Activated naive CD8-positive, alpha-beta T cell treated with anti-CD3 and anti-CD28 coated beads, Interleukin-2, amount 50 U/mL, for 16 hours (primary cell): ENCODE data around the gene COL13A1.

Experiments used
- DNase-seq: peaks from one replicate; pipeline ENCODE4 v3.0.0-alpha.2; 2020; ENCODE audit warnings: low read depth, low spot score

Gene COL13A1

DNA sequence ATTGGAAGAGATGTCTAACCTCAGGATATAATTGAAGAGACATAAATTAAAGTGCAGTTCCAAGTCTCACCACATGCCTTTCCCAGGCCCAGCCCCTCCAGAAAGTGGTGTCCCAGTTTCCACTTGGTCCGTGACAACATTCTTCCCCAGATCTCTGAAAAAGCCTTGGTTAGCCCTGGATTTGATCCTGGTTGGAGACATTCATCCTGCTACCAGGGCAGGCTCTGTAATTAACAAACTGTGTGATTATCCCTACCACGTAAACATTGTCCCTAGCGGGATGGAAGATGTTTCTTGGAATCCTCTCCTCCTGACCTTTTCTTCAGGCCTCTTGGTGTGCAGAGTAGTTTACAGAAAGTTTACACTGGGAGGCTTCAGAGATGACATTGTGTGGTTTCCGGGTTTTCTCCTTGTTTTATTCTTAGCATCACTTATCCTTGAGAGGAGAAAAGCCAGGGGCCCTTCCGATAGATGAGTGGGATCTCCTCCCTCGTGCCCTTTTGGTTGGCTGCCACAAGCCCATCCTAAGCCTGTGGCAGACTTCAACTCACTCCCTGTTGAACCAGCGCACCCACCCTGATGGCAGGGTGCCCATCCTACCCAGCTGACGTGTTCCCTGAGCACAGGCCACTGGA, 83.8 kb downstream of the COL13A1 start:
- DNase-seq: no peak

DNA sequence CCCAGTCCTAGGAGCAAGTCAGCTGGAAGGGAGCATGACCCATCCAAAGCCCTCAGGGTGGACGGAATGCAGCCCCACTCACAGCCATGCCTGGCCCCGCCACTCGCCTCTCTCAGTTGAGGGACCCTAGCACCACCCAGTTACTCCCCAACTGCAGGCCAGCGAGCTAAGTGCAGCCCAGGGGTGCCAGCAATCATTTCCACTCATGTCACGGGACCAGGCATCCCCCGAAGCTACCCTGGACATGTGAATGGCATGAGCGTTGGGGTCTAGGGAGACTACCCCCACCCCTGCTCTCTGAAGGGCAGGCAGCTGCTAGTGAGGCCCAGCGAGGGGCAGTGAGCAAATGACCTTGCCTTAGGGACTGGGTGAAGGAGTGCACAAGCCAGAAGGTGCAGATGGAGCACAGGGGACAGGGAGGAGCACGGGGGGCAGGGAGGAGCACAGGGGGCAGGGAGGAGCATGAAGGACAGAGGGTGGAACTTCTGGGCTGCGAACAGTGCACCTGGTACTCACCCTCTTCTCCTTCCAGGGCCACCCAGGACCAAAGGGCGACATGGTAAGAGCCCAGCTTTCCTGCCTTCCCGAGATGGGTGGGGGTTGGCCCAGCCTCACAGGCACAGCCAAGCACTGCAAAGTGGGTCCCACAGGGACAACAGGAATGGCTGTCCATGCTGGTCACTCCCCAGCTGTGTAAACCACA, 87.3 kb downstream of the COL13A1 start:
- no peak for DNase-seq

GRCh38 chr10:69890065-69890847, 88.5 kb downstream of the COL13A1 start:
- no peak for DNase-seq

DNA sequence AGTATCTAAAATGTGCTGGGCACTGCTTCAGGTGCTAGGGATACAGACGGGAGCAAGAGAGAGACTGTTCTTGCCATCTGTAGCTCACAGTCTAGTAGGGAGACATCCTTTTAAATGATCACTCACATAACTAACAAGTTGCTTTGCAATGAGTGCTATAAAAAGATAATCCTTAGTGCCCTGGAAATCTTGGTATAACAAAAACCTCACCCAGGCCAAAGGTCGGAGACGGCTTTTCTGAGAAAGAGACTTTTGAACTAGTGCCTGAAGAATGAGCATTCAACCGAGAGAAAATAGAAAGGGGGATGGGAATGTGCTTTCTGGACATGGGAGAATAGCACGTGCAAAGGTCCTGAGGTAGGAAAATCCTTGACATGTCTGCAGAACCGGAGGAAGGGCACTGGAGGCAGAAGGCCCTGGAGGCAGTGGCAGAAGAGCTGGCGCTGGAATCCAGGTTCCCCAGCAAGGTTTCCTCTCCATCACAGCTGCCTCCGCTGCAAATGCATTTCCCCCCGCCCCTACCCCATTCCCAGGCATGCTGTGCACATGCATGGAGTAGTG, 89.4 kb downstream of the COL13A1 start:
- DNase-seq: no peak

DNA sequence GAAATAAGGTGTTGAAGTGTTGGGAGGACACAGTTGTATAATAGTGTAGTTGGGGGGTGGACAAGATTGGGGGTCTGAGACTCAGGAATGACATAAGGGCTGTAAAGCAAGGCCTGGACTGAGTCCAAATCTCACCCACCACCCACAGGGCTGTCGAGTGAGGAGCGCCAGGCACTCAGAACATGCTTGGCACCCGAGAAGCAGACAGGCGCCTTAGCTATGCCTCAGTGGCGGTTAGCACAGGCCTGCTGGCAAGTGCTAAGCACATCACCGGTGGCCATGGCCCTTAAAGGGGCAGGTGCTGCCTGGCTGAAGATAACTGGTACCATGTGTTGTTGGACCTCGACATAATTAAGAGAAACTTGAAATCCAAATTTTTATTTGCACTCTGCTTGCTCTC, 90.7 kb downstream of the COL13A1 start:
- no peak for DNase-seq

GRCh38 chr10:69892816-69893215, 91.1 kb downstream of the COL13A1 start:
- DNase-seq: no peak

GRCh38 chr10:69893271-69893900, 91.7 kb downstream of the COL13A1 start:
- DNase-seq: no peak

- no peak for DNase-seq
These were observed 92.5 kb downstream of the COL13A1 start for GRCh38 chr10:69894156-69894555.

GRCh38 chr10:69895759-69896158, 94.1 kb downstream of the COL13A1 start:
- DNase-seq: no peak

DNA sequence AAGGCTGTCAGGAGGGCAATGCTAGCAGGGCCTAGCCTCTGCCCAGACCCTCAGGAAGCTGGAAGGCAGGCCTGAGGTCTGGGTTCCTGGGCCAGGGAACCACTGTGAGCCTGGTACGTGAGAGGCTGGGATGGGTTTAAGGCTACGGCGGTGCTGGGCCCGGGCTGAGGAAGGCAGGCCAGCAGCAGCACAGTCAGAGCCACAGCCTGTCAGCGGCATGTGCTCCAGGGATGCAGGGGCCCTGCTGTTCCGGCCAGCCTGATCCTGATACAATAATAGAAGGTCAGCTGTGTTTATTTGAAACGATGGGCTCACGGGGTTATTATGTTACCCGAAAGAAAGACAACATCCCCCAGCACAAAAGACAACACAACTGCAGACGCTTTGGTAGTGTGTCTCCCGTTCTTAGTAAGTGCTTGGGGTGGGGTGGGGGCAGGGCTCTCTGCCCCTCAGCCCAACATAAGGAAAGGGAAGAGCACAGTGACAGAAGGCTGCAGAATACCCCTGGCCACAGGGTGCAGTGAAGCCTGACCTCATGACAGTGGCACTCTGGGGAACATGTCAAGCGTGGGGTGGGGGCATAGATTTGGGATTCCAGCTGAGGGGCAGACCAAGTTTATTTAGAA, 95.0 kb downstream of the COL13A1 start:
- no peak for DNase-seq

DNA sequence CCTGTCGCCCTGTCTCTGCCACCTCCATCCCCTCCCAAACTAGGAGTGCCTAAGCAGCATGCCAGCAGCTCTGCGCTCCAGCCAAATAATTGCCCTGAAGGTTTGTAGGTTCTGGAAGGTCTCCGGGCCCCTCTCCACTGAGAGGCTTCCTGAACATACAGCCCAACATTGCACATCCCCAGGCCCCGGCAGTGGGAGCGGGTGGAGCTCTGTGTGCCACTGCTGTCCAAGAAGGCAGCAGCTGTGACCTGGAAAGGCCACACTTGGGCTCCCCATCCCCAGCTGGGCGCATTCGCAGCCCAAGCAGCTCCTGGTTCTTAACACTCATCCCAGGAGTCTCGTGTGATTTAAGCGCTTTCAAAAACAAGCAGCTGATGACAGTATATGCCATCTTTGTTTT, 95.7 kb downstream of the COL13A1 start:
- no peak for DNase-seq

DNA sequence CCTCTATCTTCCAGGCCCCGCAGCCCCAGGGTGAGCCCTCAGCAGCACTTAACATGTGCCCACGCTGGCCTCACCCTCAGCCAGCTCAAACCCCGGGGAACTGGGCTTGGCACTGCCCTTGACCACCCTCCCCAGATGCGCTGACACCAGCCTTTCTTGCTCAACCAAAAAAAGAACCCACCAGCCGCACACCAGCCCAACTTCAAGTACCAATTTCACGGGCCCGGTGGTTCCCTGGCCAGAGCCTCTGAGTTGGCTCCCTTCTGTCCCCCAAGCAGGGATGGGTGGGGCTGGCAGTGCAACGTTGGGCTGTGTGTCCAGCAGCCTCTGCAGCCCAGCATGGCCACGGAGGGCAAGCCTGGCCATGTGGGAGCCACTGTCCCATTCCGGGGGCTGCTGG, 96.3 kb downstream of the COL13A1 start:
- no peak for DNase-seq

- no peak for DNase-seq
These were observed 96.8 kb downstream of the COL13A1 start for GRCh38 chr10:69898524-69898923.

DNA sequence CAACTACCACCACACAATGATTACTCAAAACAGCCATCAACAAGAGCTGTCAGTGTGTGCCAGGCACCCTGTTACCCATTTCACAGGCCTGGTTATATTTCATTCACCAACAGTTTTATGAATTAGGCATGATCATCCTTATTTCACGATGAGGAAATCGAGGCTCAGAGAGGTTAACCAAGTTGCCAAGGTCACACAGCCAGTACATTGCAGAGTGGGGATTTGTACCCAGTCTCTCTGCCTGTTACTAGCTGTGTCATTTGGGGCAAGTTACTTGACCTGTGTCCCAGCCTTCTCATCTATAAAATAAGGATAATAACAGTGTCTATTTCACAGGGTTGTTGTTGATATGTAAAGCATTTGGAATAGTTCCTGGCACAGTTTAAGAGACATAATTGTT, 97.2 kb downstream of the COL13A1 start:
- no peak for DNase-seq

DNA sequence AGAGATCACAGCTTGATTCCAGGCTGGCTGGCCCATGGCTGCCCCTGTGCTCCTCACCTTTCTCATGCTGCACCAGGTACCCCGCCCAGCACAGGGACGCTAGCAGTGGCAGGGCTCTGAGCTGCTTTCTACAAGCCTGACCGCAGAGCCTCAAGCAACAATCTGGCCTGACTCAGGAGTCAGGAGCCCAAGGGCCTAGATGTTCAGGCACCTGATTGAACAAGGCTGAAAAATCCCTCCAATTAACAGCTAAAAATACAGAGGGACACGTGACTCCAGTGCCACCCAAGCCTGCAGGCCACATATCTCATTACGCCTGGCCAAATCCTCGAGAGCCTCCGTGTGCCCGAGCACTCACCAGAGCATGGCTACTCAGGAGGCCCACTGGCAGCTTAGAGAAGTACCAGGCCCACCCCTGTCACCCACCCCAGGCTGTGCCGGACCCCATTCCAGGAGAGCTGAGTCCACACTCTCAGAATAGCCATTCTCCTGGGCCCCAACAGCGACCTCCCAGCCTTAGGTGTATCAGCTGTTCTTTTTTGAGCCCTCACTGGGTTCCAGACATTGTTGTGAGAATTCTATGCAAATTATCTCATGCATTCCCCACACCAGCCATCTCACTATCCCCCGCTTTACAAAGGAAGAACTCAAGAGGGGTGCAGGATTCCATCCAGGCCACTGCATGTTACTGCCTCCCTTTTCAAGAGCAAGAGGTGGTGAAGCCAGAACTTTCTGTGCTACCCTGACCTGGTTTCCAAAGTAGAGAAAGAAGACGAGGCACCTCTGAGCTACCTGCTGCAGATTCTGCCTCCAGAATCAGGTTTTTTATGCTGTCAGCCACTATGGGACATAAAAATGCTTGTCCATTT, 98.3 kb downstream of the COL13A1 start:
- no peak for DNase-seq

GRCh38 chr10:69901022-69901421, 99.3 kb downstream of the COL13A1 start:
- no peak for DNase-seq

DNA sequence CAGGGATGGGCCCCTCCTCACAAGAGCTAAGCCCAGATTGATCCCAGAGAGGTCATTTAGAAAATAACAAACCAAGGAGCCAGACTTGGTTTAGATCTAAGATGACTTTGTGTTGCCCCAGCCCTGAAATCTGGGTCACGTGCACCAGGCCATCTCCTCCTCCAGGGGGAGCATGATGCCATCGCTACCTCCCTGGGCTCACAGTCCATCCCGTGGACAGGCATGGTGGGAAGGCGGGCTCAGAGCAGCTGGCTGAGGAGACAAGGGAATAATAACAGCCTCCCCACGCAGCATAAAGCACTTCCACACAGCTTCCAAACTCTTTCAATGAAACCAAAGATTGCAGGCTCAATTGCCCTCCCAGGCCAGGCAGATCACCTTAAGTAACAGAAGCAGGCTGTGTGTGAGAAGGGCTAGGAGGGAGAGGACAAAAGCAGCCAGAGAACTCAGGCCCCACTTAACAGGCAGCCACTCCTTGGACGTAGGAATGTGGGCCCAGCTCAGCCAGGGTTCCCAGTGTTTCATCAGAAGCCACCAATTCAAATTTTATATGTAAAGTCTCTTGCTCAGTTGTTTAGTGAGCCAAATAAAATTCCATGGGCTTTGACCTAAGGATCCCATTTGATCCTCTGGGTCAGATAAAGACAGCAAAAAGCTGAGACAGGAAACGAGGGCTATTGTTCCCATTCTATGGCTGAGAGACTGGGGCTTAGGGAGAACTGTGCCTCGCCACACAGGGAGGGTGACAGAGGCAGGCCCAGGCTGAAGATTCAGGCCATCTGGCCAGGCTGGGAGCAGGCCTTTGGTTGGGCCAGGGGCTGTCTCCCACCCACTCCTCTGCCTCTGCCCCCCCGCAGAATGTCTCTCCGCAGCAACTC, 100.2 kb downstream of the COL13A1 start:
- no peak for DNase-seq

DNA sequence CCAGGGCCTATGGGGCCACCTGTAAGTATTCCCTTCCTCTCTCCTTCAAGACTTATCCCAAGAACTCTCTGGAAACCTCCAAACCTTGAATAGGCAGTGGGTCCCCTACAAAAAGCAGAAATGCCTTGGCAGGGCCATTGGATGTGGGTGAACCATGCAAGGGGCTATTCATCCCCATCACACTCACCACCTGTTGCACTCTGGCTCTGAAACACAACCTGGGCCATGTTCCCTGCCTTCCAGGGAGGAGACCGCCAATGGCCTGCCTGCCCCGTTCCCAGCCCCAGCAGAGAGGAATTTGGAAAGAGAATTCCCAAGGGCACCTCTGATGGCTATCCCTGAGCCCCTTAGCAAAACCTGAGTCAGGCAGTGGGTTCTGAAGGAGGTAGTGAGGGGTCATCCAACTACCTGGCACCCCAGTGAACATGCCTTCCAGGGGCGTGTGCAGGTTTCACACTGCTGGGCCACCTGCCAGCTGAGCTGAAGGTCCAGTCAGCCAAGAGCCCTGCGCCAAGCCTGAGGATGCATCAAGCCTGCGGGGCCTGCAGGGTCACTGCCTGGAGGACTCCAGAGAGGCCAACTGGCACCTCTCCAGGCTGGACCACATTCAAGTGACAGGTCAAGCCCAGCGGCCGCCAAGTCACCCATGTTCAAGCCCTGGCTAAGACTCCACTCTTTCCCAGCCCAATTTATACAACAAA, 101.3 kb downstream of the COL13A1 start:
- DNase-seq: no peak

GRCh38 chr10:69904533-69904932, 102.8 kb downstream of the COL13A1 start:
- DNase-seq: no peak
